IPS-18a (cell line): Measurements from ENCODE around the gene GRM8.

Experiments
- H3K27ac ChIP-seq: one replicate; pipeline ENCODE4 v1.5.1; 2013; ENCODE audit warnings: low read length
- H3K27me3 ChIP-seq: one replicate; pipeline ENCODE4 v1.6.1; 2013; ENCODE audit warnings: mild to moderate bottlenecking, low read length; ENCODE audit not compliant: control insufficient read depth, insufficient read depth
- H3K36me3 ChIP-seq: one replicate; pipeline ENCODE4 v1.6.1; 2013; ENCODE audit warnings: low read depth, low read length; ENCODE audit not compliant: control insufficient read depth
- H3K4me1 ChIP-seq: one replicate; pipeline ENCODE4 v1.6.1; 2013; ENCODE audit warnings: low read depth, low read length; ENCODE audit not compliant: control insufficient read depth
- H3K4me3 ChIP-seq: one replicate; pipeline ENCODE4 v1.5.1; 2013; ENCODE audit warnings: low read length
- H3K9ac ChIP-seq: one replicate; pipeline ENCODE4 v1.6.1; 2013; ENCODE audit warnings: mild to moderate bottlenecking, low read length, moderate library complexity
- H3K9me3 ChIP-seq: one replicate; pipeline ENCODE4 v1.6.1; 2013; ENCODE audit warnings: low read depth, low read length; ENCODE audit not compliant: control insufficient read depth

The GRM8 gene

DNA sequence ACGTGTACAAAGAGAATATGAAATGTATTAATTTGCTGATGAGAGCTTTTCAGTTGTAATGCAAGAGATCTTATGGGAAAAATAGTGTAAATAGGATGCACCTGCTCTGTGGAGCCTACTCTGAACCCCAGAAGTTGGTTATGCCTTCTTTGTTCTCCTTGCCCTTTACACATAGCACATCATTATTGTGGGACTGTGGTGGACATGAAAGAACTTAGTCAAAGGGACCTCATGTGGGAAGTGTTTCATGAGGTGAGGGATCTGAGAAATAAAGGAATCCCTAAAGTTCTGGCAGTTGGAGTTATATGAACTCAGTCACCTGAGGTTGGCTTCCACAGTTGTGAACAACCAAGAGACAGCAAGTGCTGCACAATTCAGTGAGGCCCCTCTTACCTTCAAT, 66.1 kb downstream of the GRM8 start:
- H3K27ac ChIP-seq = no peak overlapping the region
- H3K4me1 ChIP-seq = peaks cover 10% of the 10 kb centered on the region
- no peaks in the 10 kb centered on the region for H3K9me3 ChIP-seq
- H3K4me3 ChIP-seq = no peak overlapping the region
- no peaks in the 10 kb centered on the region for H3K36me3 ChIP-seq
- H3K9ac ChIP-seq = no peak overlapping the region
- H3K27me3 ChIP-seq = no peaks in the 10 kb centered on the region

DNA sequence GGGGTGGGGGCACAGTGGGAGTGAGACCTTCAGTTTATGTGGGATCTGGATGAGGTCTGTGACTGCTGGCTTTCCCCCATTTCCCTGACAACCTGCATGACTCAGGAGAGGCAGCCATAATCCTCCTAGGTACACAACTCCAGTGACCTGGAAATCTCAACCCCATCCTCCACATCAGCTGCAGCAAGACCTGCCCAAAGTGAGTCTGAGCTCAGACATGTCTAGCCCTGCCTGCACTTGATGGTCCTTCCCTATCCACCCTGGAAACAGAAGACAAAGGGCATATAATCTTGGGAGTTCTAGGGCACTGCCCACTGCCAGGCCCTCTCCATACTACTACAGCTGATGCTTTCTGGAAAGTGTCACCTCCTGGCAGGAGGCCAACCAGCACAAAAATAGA, 75.6 kb downstream of the GRM8 start:
- Histone ChIP-seq H3K9ac (no peak overlapping the region), H3K9me3 (no peaks in the 10 kb centered on the region), H3K4me3 (no peak overlapping the region), H3K4me1 (no peaks in the 10 kb centered on the region), H3K27ac (no peak overlapping the region), H3K27me3 (no peaks in the 10 kb centered on the region), H3K36me3 (no peaks in the 10 kb centered on the region)

DNA sequence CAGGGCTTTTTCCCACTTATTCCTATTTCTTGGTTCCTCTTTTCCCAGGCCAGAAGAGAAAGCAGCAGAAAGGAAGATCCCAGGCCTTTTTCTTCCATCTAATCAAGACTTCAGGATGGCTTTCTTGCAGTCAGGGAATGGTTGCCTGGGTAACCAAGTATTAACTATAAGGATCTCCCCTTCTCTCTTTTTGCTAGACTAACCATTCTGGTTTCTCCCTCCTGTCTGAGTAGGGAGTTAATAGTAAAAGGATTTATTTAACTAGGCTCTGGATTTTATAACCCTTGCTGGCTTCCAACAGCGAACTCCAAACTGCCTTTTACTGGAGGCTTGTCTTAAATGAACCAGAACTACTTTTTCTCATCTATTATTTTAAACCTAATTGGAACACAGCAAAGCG, 90.4 kb downstream of the GRM8 start:
- Histone ChIP-seq H3K9me3 (no peaks in the 10 kb centered on the region), H3K4me1 (no peaks in the 10 kb centered on the region)

DNA sequence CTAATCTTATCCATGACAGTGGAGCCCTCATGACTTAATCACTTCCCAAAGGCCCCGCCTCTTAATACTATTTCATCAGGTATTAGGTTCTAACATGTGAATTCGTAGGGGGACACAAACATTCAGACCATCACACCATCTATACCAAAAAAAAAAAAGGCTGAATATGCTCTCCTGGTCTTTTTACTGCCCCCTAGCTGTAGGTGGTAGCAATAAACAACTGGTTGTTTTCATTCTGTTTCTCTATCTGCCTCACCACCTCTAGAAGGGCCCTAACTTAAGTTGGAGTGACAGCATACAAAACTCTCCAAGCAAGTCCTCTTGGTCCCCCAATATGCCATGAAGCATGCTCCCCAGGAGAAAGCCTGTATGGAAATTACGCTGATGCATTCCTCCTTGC, 94.1 kb downstream of the GRM8 start:
- no peaks in the 10 kb centered on the region for H3K36me3 ChIP-seq

More for the DNA sequence above, 90.4 kb downstream of the GRM8 start:
- H3K27ac ChIP-seq = no peak overlapping the region
- H3K4me3 ChIP-seq = no peak overlapping the region
- no peaks in the 10 kb centered on the region for H3K27me3 ChIP-seq
- no peaks in the 10 kb centered on the region for H3K36me3 ChIP-seq
- no peak overlapping the region for H3K9ac ChIP-seq

DNA sequence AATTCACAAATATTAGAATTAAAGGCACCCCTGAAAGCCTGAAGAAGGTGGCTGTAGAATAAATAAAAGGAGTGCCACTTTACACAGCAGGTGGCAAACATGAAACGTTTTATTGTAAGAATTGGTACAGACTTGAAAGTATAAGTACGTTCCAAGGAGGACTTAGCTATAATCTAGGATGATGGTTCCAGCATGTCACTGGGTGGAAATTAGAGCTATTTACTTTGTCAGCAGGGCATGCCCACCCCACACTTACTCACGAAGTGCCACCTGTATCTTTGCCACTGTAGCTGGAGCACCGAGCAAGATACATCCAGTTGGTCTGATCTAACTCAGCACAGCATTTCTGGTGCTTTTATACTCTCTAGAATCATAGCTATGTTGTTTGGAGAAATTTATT, 97.8 kb downstream of the GRM8 start:
- no peaks in the 10 kb centered on the region for H3K9me3 ChIP-seq
- peaks cover 5% of the 10 kb centered on the region for H3K4me1 ChIP-seq
- no peak overlapping the region for H3K9ac ChIP-seq
- no peaks in the 10 kb centered on the region for H3K36me3 ChIP-seq
- H3K27ac ChIP-seq = no peak overlapping the region
- no peak overlapping the region for H3K4me3 ChIP-seq
- no peaks in the 10 kb centered on the region for H3K27me3 ChIP-seq

More for the DNA sequence above, 94.1 kb downstream of the GRM8 start:
- Histone ChIP-seq H3K4me1 (peaks cover 5% of the 10 kb centered on the region), H3K27ac (no peak overlapping the region), H3K9ac (no peak overlapping the region), H3K4me3 (no peak overlapping the region), H3K9me3 (no peaks in the 10 kb centered on the region), H3K27me3 (no peaks in the 10 kb centered on the region)

DNA sequence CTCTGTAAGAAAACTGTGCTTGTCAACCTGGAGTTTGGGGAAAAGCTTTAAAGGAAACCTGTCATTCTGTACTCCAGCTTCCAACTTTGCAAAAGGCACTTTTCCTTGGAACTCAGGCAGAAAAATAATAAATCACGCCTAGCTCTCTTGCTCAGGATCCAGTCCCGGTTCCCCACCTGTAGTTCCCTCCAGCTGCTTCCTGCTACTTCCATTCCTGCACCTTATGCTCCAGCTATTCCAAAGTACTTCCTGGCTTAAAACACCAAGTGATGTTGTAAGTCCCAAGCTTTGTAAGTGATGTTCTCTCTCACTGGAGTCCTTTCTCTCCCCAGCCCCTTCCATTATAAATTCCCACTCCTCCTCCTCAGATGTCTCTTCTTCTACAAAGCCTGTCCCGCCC, 98.6 kb downstream of the GRM8 start:
- Histone ChIP-seq H3K4me1 (peaks cover 5% of the 10 kb centered on the region), H3K4me3 (no peak overlapping the region), H3K9me3 (no peaks in the 10 kb centered on the region), H3K36me3 (no peaks in the 10 kb centered on the region), H3K27ac (no peak overlapping the region), H3K9ac (no peak overlapping the region), H3K27me3 (no peaks in the 10 kb centered on the region)

DNA sequence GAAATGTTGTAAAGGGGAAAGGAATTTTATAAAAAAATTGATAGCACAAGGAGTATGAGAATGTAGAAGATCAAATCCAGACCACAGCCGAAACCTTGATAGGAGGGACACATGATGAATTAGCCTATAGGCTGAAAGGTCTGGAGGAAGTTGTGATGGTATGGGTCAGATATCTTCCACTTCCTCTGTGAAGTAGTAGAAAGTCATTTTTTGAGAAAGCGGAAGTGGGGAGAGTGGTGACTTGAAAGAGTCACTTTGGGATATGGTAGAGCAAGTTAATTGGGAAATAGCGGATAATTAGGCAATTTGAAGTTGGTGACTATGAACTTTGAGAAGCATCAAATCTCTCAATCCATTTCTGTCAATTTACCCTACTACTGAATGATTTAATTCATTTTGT, 99.4 kb downstream of the GRM8 start:
- Histone ChIP-seq H3K9me3 (no peaks in the 10 kb centered on the region), H3K36me3 (no peaks in the 10 kb centered on the region), H3K27ac (no peak overlapping the region), H3K27me3 (no peaks in the 10 kb centered on the region), H3K4me3 (no peak overlapping the region), H3K4me1 (peaks cover 5% of the 10 kb centered on the region), H3K9ac (no peak overlapping the region)

DNA sequence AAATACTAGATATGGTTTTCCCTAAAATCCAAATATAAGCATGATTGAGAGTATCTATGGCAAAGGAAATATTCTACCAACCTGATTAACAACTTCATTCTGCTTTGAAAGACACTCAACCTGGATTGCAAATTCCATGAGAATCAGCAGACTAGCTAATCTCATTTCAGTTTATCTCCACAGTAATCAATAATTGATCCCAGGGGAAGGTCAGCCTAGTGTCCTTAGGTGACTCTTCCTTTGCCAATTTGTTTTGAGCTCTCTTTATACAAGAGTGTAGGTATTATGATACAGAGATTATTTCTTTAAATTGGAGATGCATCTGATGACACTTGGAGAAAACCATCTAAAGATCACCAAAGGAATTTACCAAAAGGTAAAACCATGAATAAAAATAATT, 100.3 kb downstream of the GRM8 start:
- Histone ChIP-seq H3K9ac (no peak overlapping the region), H3K9me3 (no peaks in the 10 kb centered on the region), H3K27me3 (no peaks in the 10 kb centered on the region), H3K4me1 (peaks cover 5% of the 10 kb centered on the region), H3K27ac (no peak overlapping the region), H3K4me3 (no peak overlapping the region), H3K36me3 (no peaks in the 10 kb centered on the region)

DNA sequence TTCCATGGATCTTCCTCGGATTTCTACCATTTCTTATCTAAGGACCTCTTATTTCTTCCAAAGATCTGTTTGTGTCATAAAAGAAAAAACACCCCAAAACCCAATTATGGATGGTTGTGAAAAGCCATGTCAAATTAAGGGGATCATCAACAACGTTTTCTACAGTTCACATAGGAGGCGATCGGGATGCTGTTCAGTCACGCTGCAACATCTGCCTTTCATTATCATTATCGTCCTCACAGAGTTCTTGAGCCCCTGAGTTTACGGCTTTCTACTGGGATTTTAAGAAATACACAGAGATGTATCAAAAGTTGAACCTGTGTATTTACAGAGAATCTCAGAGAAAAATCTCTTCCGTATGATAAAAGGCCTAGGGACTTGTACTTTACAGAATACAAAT, 101.4 kb downstream of the GRM8 start:
- Histone ChIP-seq H3K27ac (no peak overlapping the region), H3K4me3 (no peak overlapping the region), H3K9ac (no peak overlapping the region), H3K9me3 (no peaks in the 10 kb centered on the region), H3K27me3 (no peaks in the 10 kb centered on the region), H3K36me3 (no peaks in the 10 kb centered on the region), H3K4me1 (peaks cover 5% of the 10 kb centered on the region)

DNA sequence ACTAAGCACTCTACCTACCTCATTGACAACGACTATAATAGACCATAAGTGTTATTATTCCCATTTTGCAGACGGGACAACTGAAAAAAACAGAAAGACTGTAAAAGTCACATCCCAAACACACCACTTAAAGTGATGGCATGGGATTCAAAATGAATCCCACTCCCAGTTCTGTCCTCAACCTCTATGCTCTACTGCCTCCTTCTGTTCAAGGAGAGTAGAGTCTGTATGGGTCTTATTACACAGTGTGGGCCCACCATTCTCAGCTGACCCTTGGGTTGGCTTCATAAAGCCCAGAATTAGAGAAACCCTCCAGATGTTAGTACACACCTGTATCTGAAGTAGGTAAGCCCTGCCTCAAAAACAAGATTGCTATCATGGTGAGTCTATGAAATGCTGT, 102.2 kb downstream of the GRM8 start:
- H3K27me3 ChIP-seq = no peaks in the 10 kb centered on the region
- no peak overlapping the region for H3K27ac ChIP-seq
- H3K9me3 ChIP-seq = no peaks in the 10 kb centered on the region
- H3K36me3 ChIP-seq = no peaks in the 10 kb centered on the region
- no peak overlapping the region for H3K4me3 ChIP-seq
- H3K4me1 ChIP-seq = peaks cover 5% of the 10 kb centered on the region
- no peak overlapping the region for H3K9ac ChIP-seq

DNA sequence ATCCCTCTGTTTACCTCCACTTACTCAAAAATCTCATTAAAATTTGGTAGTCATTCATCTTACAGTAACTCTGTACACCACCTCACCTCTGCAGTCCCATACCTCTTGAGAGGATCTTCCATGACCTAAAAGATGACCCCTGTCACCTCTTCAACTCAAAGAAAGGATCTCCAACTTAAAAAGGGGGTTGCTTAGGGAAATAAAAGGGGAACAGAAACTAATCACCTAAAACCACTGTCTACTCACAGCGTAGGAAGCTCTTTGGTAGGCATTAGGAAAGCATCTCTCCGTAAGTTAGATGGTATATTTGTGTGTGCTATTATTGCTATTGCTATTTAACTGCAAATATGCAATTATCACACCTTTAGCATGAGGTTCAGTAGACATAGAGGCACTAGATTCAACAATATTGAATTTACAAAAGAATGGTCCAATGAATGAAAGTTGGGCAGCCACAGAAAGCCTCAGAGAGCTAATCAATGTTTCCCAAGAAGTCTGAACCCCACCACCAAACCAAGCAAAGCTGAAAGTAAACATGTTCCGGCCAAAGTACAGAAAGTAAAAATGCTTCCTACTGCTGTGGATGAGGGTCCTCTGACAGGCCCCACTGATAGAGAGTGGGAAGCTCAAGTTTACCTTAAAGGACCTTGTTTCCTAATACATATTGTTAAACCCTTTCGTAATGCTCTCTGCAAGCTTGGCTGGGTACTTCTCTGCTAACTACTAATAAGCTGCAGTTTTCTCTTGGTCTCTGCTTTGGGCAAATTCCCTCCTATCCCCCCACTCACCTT, 105.8 kb downstream of the GRM8 start:
- Histone ChIP-seq H3K36me3 (no peaks in the 10 kb centered on the region), H3K9me3 (no peaks in the 10 kb centered on the region), H3K9ac (no peak overlapping the region), H3K4me1 (no peaks in the 10 kb centered on the region), H3K4me3 (no peak overlapping the region), H3K27ac (no peak overlapping the region), H3K27me3 (no peaks in the 10 kb centered on the region)

DNA sequence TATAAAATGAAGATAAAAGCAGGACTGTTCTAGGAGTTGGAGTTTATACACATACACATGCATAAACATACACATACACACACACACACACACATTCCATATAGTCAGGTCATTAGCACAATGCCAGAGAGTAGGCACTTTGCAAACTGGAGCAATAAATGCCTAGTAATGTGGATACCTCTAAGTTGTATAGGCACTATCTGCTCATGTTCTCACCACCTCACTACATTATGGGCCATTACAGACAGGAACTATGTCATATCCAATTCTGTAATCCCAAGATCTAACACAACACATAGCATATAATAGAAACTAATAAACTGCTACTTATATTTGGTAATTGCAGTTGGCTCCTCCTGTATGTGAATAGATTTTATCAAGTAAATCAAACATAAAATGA, 115.6 kb downstream of the GRM8 start:
- Histone ChIP-seq H3K4me3 (no peak overlapping the region), H3K9me3 (no peaks in the 10 kb centered on the region), H3K9ac (no peak overlapping the region), H3K36me3 (no peaks in the 10 kb centered on the region), H3K4me1 (no peaks in the 10 kb centered on the region), H3K27ac (no peak overlapping the region), H3K27me3 (no peaks in the 10 kb centered on the region)
